SIG-M5 (cell line): Measurements from ENCODE around the gene PARD3B.

Experiments
- DNase-seq: peaks from one replicate; lab custom pipeline; 2025; lab: John Stamatoyannopoulos, UW

The PARD3B gene

GRCh38 chr2:205138735-205139134, 593.5 kb downstream of the PARD3B start:
- no peak for DNase-seq

GRCh38 chr2:205139822-205140463, 594.7 kb downstream of the PARD3B start:
- DNase-seq: no peak

- no peak for DNase-seq
These were observed 596.1 kb downstream of the PARD3B start for GRCh38 chr2:205141381-205141780.

- no peak for DNase-seq
These were observed 600.6 kb downstream of the PARD3B start for GRCh38 chr2:205145888-205146287.

- no peak for DNase-seq
These were observed 603.5 kb downstream of the PARD3B start for GRCh38 chr2:205148755-205149154.

- DNase-seq: no peak
These were observed 611.2 kb downstream of the PARD3B start for GRCh38 chr2:205156457-205156856.

- no peak for DNase-seq
These were observed 613.1 kb downstream of the PARD3B start for GRCh38 chr2:205158404-205158803.

- no peak for DNase-seq
These were observed 616.0 kb downstream of the PARD3B start for GRCh38 chr2:205161156-205161839.

GRCh38 chr2:205166745-205167144, 621.5 kb downstream of the PARD3B start:
- DNase-seq: no peak

- no peak for DNase-seq
These were observed 623.7 kb downstream of the PARD3B start for GRCh38 chr2:205169012-205169411.

- no peak for DNase-seq
These were observed 624.2 kb downstream of the PARD3B start for GRCh38 chr2:205169464-205169863.

- no peak for DNase-seq
These were observed 625.1 kb downstream of the PARD3B start for GRCh38 chr2:205170399-205170798.

- no peak for DNase-seq
These were observed 626.1 kb downstream of the PARD3B start for GRCh38 chr2:205171261-205171940.

GRCh38 chr2:205175831-205176230, 630.6 kb downstream of the PARD3B start:
- DNase-seq: no peak

- no peak for DNase-seq
These were observed 631.3 kb downstream of the PARD3B start for GRCh38 chr2:205176546-205176945.

- no peak for DNase-seq
These were observed 632.3 kb downstream of the PARD3B start for GRCh38 chr2:205177546-205177945.

GRCh38 chr2:205180730-205181129, 635.5 kb downstream of the PARD3B start:
- no peak for DNase-seq

GRCh38 chr2:205187731-205188130, 642.5 kb downstream of the PARD3B start:
- DNase-seq: no peak

GRCh38 chr2:205188239-205189138, 643.2 kb downstream of the PARD3B start:
- no peak for DNase-seq

- no peak for DNase-seq
These were observed 644.0 kb downstream of the PARD3B start for GRCh38 chr2:205189301-205189700.

- no peak for DNase-seq
These were observed 645.3 kb downstream of the PARD3B start for GRCh38 chr2:205190528-205190927.
